Measurements from ENCODE around the gene CDKN2B-AS1.

GRCh38 chr9:22142671-22143070 lies 148.1 kb downstream of the CDKN2B-AS1 start:
- TF ChIP-seq CTCF (IDR thresholded peaks at IDR 0.05) (no peak), ZFX (IDR thresholded peaks at IDR 0.05; ENCODE audit: borderline replicate concordance) (no peak)
